Activated naive CD4-positive, alpha-beta T cell (primary cell): ENCODE measurements around the gene NREP.
A peak's percentile ranks its signal among the peaks of the same experiment; 100 is the strongest.

ENCODE experiments used
- DNase-seq, 4 experiments: peaks; one replicate each; lab custom pipeline; 2025; lab: John Stamatoyannopoulos, UW

The NREP gene

DNA sequence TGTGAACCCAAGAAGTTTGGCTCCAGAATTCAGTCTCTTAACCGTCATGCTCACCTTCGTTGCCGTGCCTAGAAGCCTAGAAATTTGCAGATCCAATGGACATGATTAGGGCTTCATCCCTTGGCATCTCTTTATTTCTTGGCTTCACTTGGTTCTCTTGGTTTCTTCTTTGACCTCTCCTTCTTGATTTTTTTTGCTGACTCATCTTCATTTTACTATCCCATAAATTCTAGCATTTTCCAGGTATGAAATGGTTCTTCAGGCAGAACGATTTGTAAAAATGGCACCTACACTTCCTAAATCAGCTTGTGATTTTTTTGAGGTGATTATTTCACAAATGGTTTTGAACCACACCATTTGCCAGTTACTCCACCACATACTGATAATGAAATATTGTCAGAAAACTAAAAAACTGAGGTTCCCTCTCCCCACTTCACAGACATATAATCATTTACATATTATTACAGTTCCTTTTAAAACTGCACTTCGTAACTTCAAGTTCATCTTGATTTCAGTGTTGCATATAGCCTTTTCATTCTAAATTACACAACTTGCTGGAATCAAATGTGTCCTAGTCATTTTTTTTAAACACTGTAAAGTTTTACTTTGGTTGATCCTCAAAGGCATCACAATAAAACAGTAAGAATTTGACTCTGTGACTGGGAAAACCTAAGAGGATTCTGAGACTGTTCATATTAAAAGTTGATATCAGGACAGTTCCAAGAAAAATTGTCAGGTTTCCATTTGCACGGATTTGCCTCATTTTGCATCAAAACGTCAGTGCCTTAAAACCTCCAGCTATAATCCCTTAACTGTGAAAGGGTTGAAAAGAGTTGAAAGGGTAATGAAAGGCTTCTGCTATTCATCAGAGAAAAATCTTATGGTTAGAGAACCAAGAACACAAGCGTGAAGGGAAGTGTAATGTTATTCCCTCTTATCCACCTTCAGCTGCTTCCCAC lies 8.9 kb upstream of the NREP start:
- no peak for DNase-seq

GRCh38 chr5:111764019-111764418 lies 7.0 kb upstream of the NREP start:
- DNase-seq: no peak

- no peak for DNase-seq
Observed at GRCh38 chr5:111762895-111763294, 5.9 kb upstream of the NREP start.

DNA sequence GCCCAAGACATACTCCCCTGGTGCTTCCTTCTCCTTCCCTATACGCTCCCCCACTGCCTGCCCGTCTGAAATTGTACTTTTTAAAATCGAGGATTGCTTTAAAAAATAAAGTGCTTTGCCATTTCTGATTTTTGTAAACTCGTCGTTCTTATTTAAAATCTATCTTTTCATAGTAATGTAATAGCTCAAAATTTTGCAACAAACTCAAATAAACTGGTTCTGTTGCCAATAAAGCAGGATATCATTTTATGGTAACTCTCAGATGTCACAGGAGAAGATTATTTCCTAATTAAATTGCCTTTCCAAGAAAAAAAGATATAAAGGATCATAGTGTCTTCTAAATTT lies 1.3 kb upstream of the NREP start:
- no peak for DNase-seq

DNA sequence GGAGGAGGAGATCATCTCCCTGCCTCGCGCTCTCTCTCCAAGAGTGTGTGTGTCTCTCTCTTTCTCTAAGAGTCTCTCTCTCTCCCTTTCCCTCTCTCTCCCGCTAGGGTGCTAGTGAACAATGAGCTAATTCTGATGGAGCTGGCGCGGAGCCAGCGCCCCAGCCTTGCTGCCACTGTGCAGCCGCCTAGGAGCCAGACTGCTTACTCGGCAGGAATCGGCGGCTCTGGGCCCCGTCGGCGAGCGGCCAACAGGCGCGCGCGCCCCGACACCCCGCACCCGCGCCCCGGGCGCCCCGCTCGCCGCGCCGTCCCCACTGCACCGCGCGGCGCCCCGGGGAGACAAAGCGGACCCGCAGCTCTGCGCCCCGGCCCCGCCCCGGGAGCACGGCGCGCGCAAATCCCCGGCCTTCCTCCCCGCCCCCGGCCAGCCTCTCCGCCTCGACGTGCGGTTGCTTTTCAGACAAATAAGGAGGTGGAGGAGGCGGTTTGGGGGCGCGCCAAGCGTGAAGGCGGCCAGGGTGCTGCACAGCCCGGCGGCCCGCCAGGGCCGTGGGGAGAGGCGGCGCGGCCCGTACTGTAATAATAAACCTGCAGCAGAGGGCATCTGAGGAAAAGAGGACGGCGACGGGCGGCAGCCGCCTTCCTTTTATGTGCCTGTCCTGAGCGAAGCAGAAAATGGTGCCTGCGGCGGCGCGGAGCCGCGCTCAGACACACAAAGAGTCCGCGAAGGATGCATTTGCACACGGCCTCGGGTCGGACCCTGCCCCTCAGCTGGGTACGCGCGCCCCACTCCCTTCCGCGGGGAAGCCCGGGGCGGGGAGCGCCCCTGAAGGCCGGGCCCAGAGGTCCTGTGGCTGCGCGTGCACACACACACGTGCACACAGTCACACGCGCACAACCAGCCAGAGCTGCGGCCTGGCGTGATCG lies 625 bp upstream of the NREP start:
- peak; percentile 36 to 79 (median 56) for DNase-seq

DNA sequence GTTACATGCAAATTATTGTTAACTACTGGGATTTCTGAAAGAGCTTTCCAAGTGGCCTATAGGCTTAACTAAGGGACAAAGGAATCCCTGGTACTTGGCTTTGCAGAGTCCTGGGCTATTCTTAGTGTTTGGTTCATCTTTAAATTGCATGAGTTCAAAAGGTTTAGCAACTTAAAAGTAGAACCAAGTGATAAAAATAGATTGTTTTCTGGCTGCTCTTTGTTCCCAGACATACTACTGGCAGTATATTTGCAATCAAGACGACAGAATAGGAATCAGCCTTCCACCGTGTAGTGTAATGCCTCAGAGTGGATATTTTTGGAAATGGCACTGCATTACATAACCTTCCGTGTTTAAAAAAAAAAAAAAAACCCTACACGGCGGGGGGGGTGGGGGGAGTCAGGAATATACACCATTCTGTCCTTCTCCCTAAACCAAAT lies 1.0 kb downstream of the NREP start:
- DNase-seq: no peak

DNA sequence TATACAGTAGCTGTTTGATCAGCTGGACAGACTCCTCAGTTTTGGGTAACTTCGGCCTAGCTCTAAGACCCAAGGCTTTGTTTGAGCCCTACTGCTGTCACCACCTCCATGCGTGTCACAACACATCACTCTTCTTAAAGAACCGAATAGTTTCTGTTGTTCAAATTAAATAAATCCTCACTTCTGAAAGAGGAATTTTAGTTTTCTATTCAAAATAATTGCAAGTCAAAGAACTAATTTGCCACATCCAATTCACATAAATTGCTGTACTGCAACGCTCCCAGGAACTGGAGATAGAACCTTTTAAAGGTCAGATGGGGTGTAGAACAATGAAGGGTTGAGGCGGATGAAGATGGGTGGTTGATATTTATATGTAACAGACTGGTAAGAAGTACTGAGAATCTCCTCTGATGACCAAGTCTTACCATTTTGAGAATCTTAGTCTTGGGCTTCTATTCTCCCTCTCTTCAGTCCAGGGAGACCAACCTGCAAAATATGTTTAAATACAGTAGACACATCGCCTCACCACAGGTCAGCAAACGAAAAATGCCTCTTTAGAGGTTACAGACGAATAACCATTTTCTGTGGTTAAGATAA lies 1.6 kb downstream of the NREP start:
- DNase-seq: no peak

- DNase-seq: no peak
Observed at GRCh38 chr5:111753884-111754589, 3.0 kb downstream of the NREP start.

GRCh38 chr5:111752426-111752965 lies 4.5 kb downstream of the NREP start:
- no peak for DNase-seq

DNA sequence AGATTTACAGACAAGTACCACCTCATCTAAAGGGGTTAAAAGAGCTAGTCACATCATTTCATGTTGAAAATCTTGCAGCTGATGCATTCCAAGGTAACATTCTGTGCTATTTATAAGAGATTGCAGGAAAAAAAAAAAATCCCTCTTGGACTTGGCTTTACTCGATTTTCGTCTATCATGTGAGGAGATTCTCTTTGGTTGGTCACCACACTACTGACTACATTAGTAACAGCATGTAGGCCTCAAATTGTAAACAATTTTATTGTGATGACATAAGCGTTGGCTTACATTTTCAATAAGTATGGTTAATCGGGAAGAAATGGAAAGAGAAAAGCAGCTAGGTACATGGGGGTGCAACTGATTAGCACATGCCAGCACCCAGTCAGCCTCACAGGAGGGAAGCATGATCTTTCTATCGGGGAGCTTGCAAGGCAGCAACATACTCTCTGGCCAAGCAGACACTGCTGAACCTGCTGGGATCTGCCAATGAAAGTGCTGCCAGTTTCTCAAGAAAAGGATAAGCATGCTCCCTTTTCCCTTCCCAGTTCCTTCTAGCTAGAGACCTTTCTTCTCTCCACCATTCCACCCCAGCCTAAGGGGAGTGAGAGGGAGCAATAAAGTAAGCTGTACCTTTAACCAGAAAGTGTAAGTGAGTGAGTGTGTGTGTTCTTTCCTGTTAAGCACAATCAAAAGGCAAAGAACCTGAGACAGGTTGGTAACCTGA lies 7.5 kb downstream of the NREP start:
- DNase-seq: no peak

DNA sequence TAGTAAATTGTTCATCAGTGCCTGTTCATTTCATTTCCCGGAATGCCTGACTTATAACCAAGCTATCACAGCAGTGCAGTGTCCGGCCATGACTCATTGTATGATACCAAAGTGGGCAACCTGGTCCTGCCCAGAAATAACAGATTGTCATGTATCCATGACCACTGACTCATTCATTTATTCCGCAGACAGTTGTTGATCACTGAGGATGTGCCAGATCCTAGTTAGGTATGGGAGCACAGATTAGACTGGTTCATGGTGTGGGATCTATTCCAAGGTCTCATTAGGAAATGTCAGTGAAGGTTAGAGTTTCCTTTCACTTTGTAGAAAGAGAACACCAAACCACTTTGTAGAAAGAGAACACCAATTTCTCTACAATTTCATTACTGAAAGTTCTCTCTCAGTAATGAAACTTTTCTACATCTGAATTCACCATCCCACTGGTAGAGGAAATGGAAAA lies 8.7 kb downstream of the NREP start:
- no peak for DNase-seq

- no peak for DNase-seq
Observed at GRCh38 chr5:111747337-111747736, 9.7 kb downstream of the NREP start.

GRCh38 chr5:111746791-111747190 lies 10.2 kb downstream of the NREP start:
- no peak for DNase-seq

DNA sequence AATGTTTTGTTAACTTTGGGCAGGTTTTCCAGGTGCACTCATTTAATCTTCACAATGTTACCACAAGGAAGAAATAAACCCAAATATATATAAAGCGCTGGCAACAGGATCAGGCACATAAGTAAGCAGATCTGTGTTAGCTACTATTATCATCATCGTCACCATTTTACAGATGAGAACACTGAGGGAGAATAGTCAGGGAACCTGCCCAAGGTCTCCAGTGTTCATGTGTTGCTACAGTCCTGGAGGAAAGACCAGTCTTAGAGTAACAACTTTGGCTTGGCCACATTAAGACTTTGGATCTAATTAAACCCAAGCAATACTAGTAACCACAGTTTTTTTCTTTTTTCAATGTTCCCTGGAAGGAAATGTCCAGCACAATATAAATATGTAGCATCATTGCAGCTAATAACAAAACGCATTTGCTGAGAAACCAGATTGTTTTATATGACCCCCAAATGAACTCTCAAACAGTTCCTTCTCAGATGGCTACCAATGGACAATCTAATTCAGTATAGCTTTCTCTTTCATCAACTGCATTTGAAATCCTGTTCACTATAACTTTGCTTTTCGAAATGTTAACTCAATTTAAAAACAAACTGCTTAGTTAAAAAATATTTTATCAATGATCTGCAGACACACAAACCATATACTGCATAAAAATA lies 11.8 kb downstream of the NREP start:
- DNase-seq: no peak

GRCh38 chr5:111744455-111744854 lies 12.5 kb downstream of the NREP start:
- no peak for DNase-seq

GRCh38 chr5:111743988-111744387 lies 13.0 kb downstream of the NREP start:
- no peak for DNase-seq

GRCh38 chr5:111743512-111743911 lies 13.5 kb downstream of the NREP start:
- no peak for DNase-seq

GRCh38 chr5:111742177-111742994 lies 14.6 kb downstream of the NREP start:
- DNase-seq: no peak

DNA sequence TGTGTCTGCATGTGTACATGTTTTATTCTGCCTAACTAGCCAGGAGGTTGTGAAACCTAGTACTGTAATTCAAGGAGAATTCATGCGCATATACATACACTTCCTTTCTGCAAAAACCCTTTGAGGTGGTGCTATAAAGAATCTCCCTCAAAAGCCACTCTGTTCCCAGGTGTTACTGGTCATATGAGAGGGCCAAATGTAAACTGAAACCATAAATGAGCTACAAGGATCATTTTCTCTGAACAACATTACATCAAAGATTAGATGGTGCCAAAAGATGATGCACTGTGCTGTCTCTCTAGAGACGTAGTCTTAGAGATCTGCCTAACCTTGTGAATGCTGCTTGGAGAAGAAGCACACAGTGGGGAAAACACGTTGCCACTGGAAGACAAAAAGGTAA lies 15.7 kb downstream of the NREP start:
- no peak for DNase-seq
